NB4 (cell line): ENCODE results near the gene RBPMS2.
A peak's percentile ranks its signal among the peaks of the same experiment; 100 is the strongest.
"Not testable (repeated sequence)": the region's sequence is repeated elsewhere in the genome, so short reads cannot be mapped to it uniquely, and the experiment has no call there.

Experiments
- DNase-seq: peaks from one replicate; pipeline ENCODE4 v3.0.0; 2010; ENCODE audit warnings: low read depth
- H3K4me3 ChIP-seq: one replicate; pipeline ENCODE4 v1.5.1; 2011; ENCODE audit warnings: mild to moderate bottlenecking, low read depth, low read length, moderate library complexity
- MYC ChIP-seq: IDR thresholded peaks from 2 replicates; pipeline ENCODE4 v1.6.1; 2011; ENCODE audit warnings: low read depth, low read length
- POLR2A ChIP-seq: IDR thresholded peaks from 2 replicates; pipeline ENCODE4 v1.6.1; 2011; ENCODE audit warnings: mild to moderate bottlenecking; ENCODE audit not compliant: insufficient read length; ENCODE audit errors: extremely low read depth
- TF ChIP-seq, protein P1 (sequence below): IDR thresholded peaks from 2 replicates; pipeline ENCODE4 v1.6.1; 2011; ENCODE audit warnings: low read depth, low read length
- TF ChIP-seq, protein P2 (sequence below): IDR thresholded peaks from one replicate; pipeline ENCODE4 v1.5.1; 2012; ENCODE audit warnings: low read depth, low read length

RBPMS2 gene

GRCh38 chr15:64742385-64742784 lies 33.0 kb downstream of the RBPMS2 start:
- no peak overlapping the region for H3K4me3 ChIP-seq
- no peak for DNase-seq
- TF ChIP-seq POLR2A (no peak), MYC (no peak)
- TF ChIP-seq, protein P1, sequence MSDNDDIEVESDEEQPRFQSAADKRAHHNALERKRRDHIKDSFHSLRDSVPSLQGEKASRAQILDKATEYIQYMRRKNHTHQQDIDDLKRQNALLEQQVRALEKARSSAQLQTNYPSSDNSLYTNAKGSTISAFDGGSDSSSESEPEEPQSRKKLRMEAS: no peak

- not testable (repeated sequence) for H3K4me3 ChIP-seq, DNase-seq
Observed at GRCh38 chr15:64741708-64742107, 33.7 kb downstream of the RBPMS2 start.

- no peak for TF ChIP-seq MYC
- TF ChIP-seq, protein P2, sequence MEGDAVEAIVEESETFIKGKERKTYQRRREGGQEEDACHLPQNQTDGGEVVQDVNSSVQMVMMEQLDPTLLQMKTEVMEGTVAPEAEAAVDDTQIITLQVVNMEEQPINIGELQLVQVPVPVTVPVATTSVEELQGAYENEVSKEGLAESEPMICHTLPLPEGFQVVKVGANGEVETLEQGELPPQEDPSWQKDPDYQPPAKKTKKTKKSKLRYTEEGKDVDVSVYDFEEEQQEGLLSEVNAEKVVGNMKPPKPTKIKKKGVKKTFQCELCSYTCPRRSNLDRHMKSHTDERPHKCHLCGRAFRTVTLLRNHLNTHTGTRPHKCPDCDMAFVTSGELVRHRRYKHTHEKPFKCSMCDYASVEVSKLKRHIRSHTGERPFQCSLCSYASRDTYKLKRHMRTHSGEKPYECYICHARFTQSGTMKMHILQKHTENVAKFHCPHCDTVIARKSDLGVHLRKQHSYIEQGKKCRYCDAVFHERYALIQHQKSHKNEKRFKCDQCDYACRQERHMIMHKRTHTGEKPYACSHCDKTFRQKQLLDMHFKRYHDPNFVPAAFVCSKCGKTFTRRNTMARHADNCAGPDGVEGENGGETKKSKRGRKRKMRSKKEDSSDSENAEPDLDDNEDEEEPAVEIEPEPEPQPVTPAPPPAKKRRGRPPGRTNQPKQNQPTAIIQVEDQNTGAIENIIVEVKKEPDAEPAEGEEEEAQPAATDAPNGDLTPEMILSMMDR: no peak
- TF ChIP-seq POLR2A: no peak
- TF ChIP-seq, protein P1: no peak
- peak; percentile 48 for DNase-seq
Observed at GRCh38 chr15:64740311-64741170, 34.8 kb downstream of the RBPMS2 start.

GRCh38 chr15:64739577-64740143 lies 35.7 kb downstream of the RBPMS2 start:
- TF ChIP-seq POLR2A (no peak), MYC (no peak)
- TF ChIP-seq, protein P2: no peak
- TF ChIP-seq, protein P1: no peak
- no peak for DNase-seq
- no peak overlapping the region for H3K4me3 ChIP-seq

More at GRCh38 chr15:64740311-64741170, 34.8 kb downstream of the RBPMS2 start:
- no peak overlapping the region for H3K4me3 ChIP-seq

DNA sequence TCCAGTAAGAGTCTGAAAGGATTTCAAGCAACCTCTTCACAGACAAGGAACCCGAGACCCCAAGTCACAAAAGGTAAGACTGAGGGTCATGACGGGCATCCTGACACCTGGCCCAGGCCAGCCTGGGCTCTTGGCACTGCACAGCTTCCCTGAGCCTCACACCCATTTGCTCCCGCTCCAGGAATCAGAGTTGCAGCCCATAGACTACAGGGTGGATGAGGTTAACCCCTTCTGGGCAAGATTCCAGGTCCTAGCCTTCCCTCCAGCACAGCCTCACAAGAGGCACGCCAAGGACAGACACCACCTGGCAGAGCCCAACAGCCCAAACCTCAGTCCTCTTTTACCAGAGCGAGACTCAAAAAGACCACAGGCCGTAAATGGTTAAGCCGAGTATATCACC lies 36.2 kb downstream of the RBPMS2 start:
- TF ChIP-seq POLR2A (no peak), MYC (no peak)
- TF ChIP-seq, protein P2: no peak
- TF ChIP-seq, protein P1: no peak
- no peak for DNase-seq
- no peak overlapping the region for H3K4me3 ChIP-seq

DNA sequence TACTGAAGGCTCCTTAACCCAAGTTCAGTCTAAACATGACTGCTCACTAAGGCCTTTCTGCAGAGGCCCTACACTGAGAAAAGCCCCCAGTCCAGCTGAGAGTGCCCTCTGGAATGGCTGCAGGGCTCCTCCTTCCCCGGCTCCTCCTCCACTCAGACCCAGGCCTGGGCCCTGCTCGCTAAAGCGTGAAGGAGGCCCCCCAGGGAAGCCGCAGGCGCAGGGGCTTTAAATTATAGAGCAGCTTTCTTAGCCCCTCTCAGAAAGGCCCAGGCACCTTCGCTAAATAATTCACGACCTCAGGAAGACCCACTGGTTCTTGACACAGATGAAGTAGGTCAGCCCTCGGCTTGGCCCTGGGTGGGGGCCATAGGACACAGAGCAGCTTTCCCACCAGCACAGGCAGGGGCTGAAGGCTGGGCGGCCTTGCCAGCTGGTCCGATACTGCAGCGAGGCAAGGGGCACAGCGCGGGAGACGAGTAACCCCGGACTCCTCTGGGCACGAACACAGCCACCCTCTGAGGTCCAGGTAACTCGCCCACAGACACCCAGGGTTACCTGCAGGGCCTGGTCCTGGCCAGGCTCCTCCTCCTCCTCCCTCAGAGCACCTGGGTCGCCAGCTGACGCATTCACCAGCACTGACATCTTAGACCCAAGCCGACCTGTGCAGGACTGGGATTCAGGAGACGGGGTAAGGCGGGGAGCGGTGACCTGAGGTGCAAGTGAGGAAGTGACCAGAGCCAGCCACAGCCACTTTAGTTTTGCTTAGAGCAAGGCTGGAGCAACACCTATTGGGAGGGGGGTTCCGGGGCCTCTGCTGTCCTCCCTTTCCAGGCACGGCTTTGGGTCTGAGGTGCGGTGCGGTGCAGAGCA lies 36.9 kb downstream of the RBPMS2 start:
- no peak overlapping the region for H3K4me3 ChIP-seq
- no peak for DNase-seq
- TF ChIP-seq, protein P2: no peak
- TF ChIP-seq MYC (no peak), POLR2A (no peak)
- TF ChIP-seq, protein P1: no peak
